ENCODE results near the gene DUSP2.

DUSP2 gene

GRCh38 chr2:96145036-96145847 is at the start of gene DUSP2:
TSS of gene DUSP2 (minus strand) at chr2:96145440. CDS start at chr2:96145354, 86 bp downstream.
- in situ Hi-C loops (cut with HindIII; ENCODE audit: low sequenced_read_pairs) = no loop called here

DNA sequence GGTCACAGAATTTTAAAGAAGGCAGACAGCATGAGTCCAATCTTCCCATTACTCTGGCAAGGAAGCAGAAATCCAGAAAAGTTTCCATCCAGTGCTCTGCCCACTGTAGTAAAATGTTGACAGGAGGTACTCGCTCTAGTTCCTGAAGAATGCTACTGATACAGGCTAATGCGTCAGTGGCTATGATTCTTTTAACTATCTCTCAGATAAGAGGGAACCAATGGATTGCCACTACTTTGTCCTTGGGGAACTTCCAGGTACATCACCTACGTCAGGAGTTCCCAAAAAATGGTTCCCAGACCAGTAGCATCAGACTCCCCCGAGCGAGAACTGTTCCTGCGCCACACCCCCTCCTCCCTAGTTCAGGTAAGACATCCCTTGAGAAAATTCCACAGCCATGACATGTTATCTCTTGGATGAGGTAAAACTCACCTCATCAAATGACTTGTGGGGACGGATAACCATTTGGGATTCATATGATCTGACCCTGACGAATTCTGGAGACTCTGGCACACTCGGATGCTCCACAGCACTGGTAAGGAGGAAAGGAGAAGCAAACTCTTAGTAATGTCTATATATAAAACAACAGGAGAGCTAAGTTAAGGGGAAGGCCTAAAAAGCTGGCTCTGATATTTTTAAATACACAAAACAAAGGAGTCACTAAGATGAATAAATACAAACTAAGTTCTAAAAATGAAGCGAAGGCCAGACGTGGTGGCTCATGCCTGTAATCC is 46.9 kb upstream of the DUSP2 start:
- in situ Hi-C loops (cut with HindIII; ENCODE audit: low sequenced_read_pairs) = no loop called here

DNA sequence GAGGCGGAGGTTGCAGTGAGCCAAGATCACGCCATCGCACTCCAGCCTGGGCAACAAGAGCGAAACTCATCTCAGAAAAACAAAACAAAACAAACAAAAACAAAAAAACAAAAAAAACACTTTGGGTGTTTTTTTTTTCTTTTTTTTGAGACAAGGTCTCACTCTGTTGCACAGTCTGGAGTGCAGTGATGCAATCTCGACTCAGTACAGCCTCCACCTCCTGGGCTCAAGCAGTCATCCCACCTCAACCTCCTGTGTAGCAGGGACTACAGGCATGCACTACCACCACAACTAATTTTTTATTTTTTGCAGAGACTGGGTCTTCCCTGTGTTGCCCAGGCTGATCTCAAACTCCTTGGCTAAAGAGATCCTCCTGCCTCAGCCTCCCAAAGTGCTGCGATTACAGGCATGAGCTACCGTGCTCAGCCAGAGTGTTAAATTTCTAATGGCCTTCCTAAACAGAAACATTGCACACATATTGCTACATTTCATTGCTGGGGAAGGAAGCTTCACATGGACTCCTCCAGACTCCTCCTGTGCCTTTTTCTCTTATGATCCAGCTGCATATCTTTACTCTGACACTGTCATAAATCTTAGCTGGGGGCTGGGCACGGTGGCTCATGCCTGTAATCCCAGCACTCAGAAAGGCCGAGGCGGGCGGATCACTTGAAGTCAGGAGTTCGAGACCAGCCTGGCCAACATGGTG is 43.7 kb upstream of the DUSP2 start:
- in situ Hi-C loops (cut with HindIII; ENCODE audit: low sequenced_read_pairs) = no loop called here

DNA sequence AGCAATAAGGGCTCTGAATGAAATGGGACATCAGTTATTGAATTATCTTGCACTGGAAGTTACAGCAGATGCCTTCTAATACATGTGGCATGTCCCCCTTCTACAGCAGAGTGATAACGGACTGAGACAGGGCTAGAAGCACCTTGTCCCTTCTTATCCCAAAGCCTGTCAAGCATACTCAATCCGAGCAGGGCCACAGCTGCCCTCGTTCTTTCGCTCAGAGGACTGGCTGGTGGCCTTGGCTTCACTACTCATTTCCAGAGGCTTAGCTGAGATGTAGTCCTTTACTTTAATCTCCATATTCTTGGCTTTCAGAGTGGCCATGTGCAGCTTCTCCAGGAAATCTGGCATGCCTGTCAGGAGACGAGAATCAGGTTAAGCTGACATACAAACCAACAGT is 41.3 kb upstream of the DUSP2 start:
- in situ Hi-C loops (cut with HindIII; ENCODE audit: low sequenced_read_pairs) = no loop called here

DNA sequence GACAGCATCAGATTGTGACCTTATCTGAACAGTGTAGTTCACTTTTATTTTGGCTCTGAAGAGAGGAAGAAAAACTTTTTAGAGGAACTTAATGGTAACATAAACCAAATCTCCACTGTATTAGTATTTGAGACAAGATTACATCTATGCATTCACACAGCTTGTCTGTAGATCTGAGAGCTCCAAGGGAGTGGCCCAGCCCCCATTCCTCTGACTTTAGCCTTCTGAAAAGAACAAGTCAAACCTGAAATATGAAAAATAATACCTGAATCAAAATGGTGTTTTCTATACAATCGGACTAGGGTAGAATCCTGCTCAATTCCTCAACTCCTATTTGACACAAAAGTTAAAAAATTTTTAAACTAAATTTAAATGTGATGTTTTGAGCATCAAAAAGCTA is 40.3 kb upstream of the DUSP2 start:
- in situ Hi-C loops (cut with HindIII; ENCODE audit: low sequenced_read_pairs) = no loop called here

GRCh38 chr2:96184989-96185388 is 39.7 kb upstream of the DUSP2 start:
- in situ Hi-C loops (cut with HindIII; ENCODE audit: low sequenced_read_pairs) = no loop called here

DNA sequence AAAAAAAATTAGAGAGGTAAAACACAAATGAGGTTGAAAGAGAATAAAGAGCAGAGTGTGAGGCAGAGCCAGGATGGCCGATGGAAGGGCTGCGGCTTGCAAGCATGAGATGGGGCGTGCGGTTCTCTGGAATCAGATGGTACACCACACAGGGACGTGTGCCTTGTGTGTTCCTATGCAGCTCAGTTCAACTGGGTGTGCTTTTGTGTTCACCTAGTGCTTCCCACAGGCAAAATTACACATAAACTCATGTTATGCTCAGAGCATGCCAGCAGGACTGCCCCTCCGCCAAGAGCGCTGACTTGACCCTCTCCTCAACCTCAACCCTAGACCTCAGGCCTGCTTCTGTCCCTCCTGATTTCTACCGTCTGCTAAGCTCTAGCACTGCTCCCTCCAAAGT is 38.9 kb upstream of the DUSP2 start:
- in situ Hi-C loops (cut with HindIII; ENCODE audit: low sequenced_read_pairs) = no loop called here

DNA sequence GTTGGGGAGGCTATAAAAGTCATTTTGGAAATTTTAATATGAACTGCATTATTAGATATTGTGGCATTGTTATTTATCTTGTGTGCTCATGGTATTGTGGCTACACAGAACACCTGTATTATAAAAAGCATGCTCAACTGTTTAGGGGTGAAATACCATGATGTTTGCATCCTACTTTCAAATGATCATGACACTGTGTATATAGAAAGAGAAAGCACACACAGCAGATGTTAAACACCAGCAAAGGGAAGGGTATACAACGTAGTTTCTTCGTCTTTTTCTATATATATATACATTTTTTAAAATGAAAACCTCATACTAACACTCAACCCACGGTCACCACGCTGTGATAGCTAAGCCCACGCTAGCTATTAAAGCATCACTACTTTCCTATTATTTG is 36.3 kb upstream of the DUSP2 start:
- in situ Hi-C loops (cut with HindIII; ENCODE audit: low sequenced_read_pairs) = no loop called here

DNA sequence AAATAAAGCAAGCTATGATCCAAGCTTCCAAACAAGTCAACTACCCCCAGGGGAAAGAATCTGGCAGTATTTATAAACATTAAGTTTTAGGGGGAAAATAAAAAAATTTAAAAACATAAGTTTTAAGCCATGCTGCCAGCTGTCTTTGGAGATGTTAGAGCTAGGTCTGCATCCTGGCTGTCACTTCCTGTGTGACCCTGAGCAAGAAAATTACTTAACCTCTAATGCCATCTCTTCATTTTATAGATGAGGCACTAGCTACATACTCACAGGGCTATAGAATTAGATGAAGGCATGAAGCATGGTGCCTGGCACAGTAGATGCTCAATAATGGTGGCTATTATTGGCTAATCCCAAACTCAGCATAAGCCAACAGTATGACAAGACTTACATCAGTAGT is 35.3 kb upstream of the DUSP2 start:
- in situ Hi-C loops (cut with HindIII; ENCODE audit: low sequenced_read_pairs) = no loop called here

GRCh38 chr2:96180002-96180401 is 34.8 kb upstream of the DUSP2 start:
- in situ Hi-C loops (cut with HindIII; ENCODE audit: low sequenced_read_pairs) = no loop called here

DNA sequence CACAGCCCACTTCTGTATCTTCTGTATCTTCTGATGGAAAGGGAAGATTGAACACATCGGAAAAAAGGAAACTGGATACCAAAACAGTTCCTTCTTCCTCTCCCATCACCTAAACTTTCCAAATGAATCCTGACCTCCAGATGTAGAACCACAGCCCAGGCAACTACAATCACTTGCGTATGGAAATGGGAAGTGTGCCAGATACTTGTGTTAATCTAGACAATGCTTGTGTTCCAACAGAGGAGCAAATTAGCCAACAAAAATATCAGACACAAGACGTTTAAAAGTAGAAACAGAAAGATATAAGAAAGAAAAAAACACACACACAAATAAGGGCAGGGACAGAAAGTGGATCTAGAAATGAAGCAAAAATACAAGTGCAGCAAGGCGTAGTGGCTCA is 31.4 kb upstream of the DUSP2 start:
- in situ Hi-C loops (cut with HindIII; ENCODE audit: low sequenced_read_pairs) = no loop called here

GRCh38 chr2:96175951-96176350 is 30.7 kb upstream of the DUSP2 start:
- in situ Hi-C loops (cut with HindIII; ENCODE audit: low sequenced_read_pairs) = no loop called here

GRCh38 chr2:96174251-96175144 is 29.3 kb upstream of the DUSP2 start:
- in situ Hi-C loops (cut with HindIII; ENCODE audit: low sequenced_read_pairs) = no loop called here

DNA sequence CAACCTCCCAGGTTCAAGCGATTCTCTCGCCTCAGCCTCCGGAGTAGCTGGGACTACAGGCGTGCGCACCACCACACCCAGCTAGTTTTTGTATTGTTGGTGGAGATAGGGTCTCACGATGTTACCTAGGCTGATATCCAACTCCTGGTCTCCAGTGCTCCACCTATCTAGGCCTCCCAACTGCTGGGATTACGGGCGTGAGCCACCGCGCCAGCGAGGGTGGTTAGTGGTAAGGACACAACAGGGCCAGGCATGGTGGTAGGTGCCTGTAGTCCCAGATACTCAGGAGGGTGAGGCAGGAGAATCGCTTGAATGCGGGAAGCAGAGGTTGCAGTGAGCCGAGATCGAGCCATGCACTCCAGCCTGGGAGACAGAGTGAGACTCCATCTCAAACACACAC is 26.6 kb upstream of the DUSP2 start:
- in situ Hi-C loops (cut with HindIII; ENCODE audit: low sequenced_read_pairs) = no loop called here

DNA sequence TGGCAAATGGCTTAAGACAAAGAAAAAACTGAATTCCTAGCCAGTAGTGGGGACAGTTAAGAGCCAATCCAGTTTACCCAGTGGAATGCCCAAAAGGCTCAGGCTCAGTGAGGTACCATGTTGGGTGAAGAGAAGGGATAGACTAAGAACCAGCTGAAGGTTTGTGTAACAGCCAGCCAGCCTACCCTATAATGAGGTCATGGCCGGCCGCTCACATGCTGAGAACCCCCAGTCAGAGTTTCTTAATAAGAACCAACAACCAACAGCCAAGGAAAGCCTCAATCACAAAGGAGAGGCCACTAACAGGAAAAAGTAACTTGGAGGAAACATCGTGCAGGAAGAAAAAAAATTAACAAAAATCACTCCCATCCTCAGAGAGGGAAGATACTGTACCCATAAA is 25.4 kb upstream of the DUSP2 start:
- in situ Hi-C loops (cut with HindIII; ENCODE audit: low sequenced_read_pairs) = no loop called here

DNA sequence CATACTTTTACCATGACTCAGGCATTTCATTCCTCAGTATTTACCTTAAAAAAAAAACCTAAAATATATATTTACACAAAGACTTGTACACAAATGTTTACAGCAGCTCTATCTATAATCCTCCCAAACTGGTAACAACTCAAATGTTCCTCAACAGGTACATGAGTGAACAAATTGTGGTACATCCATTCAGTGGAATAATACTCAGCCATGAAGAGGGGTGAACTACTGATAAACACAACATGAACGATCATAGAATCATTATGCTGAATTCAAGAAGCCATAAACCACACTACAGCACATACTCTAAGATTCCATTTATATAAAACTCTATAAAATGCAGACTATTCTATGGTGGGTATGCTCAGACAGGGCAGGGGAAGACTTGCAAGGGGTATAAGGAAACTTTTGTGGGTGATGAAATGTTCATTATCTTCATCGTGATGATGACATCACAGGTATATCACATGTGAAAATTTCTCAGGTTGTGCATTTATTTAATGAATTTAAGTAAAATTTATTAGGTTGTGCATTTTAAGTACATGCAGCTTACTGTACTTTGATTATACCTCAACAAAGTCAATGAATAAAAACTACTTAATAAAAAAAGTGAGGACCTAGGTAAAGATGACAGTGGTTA is 24.7 kb upstream of the DUSP2 start:
- in situ Hi-C loops (cut with HindIII; ENCODE audit: low sequenced_read_pairs) = no loop called here

DNA sequence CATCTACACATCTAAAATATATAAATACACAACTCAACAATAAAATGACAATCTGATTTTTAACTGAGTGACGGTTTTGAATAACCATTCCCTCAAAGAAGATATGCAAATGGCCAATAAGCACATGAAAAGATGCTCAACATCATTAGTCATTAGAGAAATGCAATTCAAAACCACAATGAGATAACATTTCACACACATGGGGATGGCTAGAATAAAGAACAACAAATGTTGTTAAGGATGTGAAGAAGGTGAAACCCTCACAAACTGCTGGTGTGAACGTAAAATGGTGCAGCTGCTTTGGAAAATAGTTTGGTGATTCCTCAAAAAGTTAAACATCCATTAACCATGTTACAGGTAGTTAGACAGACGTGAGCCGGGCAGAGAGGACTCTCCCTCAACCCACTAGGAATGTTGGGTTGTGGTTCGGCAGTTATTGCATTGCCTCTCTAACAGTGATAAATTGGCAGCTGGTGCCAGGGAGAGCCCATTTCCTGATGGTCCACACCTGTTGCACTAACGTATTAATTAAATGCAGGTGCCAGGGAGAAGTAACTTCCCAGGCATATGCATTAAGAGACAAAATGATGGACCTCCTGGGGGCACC is 22.3 kb upstream of the DUSP2 start:
- in situ Hi-C loops (cut with HindIII; ENCODE audit: low sequenced_read_pairs) = no loop called here

GRCh38 chr2:96164459-96165184 is 19.4 kb upstream of the DUSP2 start:
- in situ Hi-C loops (cut with HindIII; ENCODE audit: low sequenced_read_pairs) = no loop called here

- in situ Hi-C loops (cut with HindIII; ENCODE audit: low sequenced_read_pairs) = no loop called here
Observed at GRCh38 chr2:96163768-96164429, 18.7 kb upstream of the DUSP2 start.

Data from DLD1 (cell line).